ENCODE measurements around the gene PUS1. TPM values are rescaled to one million over a fixed set of nuclear protein-coding genes. Genes with fewer than 3 reads are reported as not detected.

PUS1 gene
- total and polyA plus RNA-seq, 2 of the 4 experiments (the other 2 are of a cell fraction) = 14.0 to 36.7 TPM

- H4K20me1 ChIP-seq (ENCODE audit: insufficient read depth, low read length) = peaks cover 3% of the 10 kb centered on the region
- H3K56ac ChIP-seq (ENCODE audit: extremely low read depth, insufficient read depth, low read length) = no peak overlapping the region
- H3K4me1 ChIP-seq (ENCODE audit: control insufficient read depth, insufficient read depth, low read length) = peaks cover 4% of the 10 kb centered on the region
- H2AFZ ChIP-seq (replicated peaks; ENCODE audit: low read length, poor library complexity) = no peak overlapping the region
- H4K8ac ChIP-seq (ENCODE audit: low read depth in 2 of 2, low read length in 2 of 2) = no peak overlapping the region
- WGBS, 2 experiments (ENCODE audit: extremely low coverage in 2 of 2, insufficient read length in 1 of 2) = 97% methylated on average over 11 of the region's 17 CpGs; no CpG with 5 or more reads in 1 of the 2 experiments
- ChIA-PET POLR2A (ENCODE audit: unreplicated experiment) (no interaction called here), CTCF (interaction anchor here (1.0 kb wide), 1 partner anchor 20 kb away, joined by 3 read pairs; no protein-coding TSS in a partner anchor)
- H3K36me3 ChIP-seq (ENCODE audit: control insufficient read depth, insufficient read depth, low read length) = peaks cover 40% of the 10 kb centered on the region
- dilution Hi-C loops (cut with HindIII; ENCODE audit: low sequenced_read_pairs, unreplicated experiment) = no loop called here
- TF ChIP-seq USF2 (IDR thresholded peaks at IDR 0.05; ENCODE audit: low read depth, low read length) (no peak), SMC3 (IDR thresholded peaks at IDR 0.05; ENCODE audit: low read depth, low read length) (no peak), BHLHE40 (IDR thresholded peaks at IDR 0.05; ENCODE audit: low read depth, low read length) (no peak), POLR2A (IDR thresholded peaks at IDR 0.05; ENCODE audit: low read depth, low read length) (no peak), RCOR1 (IDR thresholded peaks at IDR 0.05; ENCODE audit: insufficient replicate concordance, low read length) (no peak), MAFK (IDR thresholded peaks at IDR 0.05; ENCODE audit: low read depth, low read length) (no peak), CHD1 (IDR thresholded peaks at IDR 0.05; ENCODE audit: low read depth, low read length) (no peak), RFX5 (IDR thresholded peaks at IDR 0.05; ENCODE audit: low read depth, low read length) (no peak), RAD21 (IDR thresholded peaks at IDR 0.05; ENCODE audit: low read length) (no peak), FOS (IDR thresholded peaks at IDR 0.05; ENCODE audit: low read depth, low read length) (no peak), MAZ (IDR thresholded peaks at IDR 0.05; ENCODE audit: borderline replicate concordance, low read depth, low read length) (no peak), NFE2L2 (IDR thresholded peaks at IDR 0.05; ENCODE audit: low read depth, low read length) (no peak), ELK1 (IDR thresholded peaks at IDR 0.05; ENCODE audit: borderline replicate concordance, low read depth, low read length) (no peak), MXI1 (IDR thresholded peaks at IDR 0.05; ENCODE audit: borderline replicate concordance, low read depth, low read length) (no peak), CTCF (conservative IDR thresholded peaks at IDR 0.05; ENCODE audit: low read depth, low read length) (no peak), CEBPB (IDR thresholded peaks at IDR 0.05; ENCODE audit: low read depth, low read length) (no peak)
- peaks cover 25 to 42% of the 10 kb centered on the region in 2 experiments for H3K79me1 ChIP-seq (ENCODE audit: low read depth in 1 of 2, low read length in 2 of 2)
- no peak overlapping the region for H3K14ac ChIP-seq (replicated peaks; ENCODE audit: low read depth, low read length)
- H4K5ac ChIP-seq (ENCODE audit: low read depth, low read length) = no peak overlapping the region
- no peaks in the 10 kb centered on the region for H3K27me3 ChIP-seq (ENCODE audit: control insufficient read depth, insufficient read depth, low read length)
- DNase-seq (no peak), ATAC-seq (ENCODE audit: low read depth) (no peak)
- intact Hi-C loops (cut with micrococcal nuclease) = no loop called here
- BruUV-seq (replicated peaks) = no TSS peak
- H2BK5ac ChIP-seq (ENCODE audit: low read depth, low read length, poor library complexity, severe bottlenecking) = no peak overlapping the region
- H3K9me1 ChIP-seq (ENCODE audit: insufficient read depth, low read length) = peaks cover 3% of the 10 kb centered on the region; the same call in 1 of the 2 replicates
- no peak overlapping the region for H2BK15ac ChIP-seq (ENCODE audit: low read depth, low read length)
- H4K91ac ChIP-seq (ENCODE audit: insufficient read depth, low read depth, low read length) = no peak overlapping the region
- H3K4me2 ChIP-seq (ENCODE audit: low read depth, low read length) = no peak overlapping the region
- no peak overlapping the region for H3K27ac ChIP-seq (ENCODE audit: insufficient read depth, low read length)
- no peak overlapping the region for H2BK120ac ChIP-seq (ENCODE audit: low read depth, low read length)
- H3K23ac ChIP-seq (ENCODE audit: low read depth, low read length) = no peak overlapping the region
- in situ Hi-C loops (cut with MboI; ENCODE audit: low sequenced_read_pairs) = no loop called here
- H2BK20ac ChIP-seq (ENCODE audit: low read depth, low read length) = no peak overlapping the region
- H3K9me3 ChIP-seq (ENCODE audit: control insufficient read depth, insufficient read depth, low read length) = no peaks in the 10 kb centered on the region
- no peak overlapping the region for H3K4me3 ChIP-seq (ENCODE audit: insufficient read depth, low read depth, low read length)
- no peak overlapping the region for H3K4ac ChIP-seq (ENCODE audit: low read depth, low read length)
- H3K9ac ChIP-seq (ENCODE audit: low read depth, low read length) = no peak overlapping the region
- H2AK5ac ChIP-seq (ENCODE audit: low read depth, low read length) = no peak overlapping the region
- no peak overlapping the region for H2AK9ac ChIP-seq (replicated peaks; ENCODE audit: low read depth, low read length, poor library complexity)
- no peak overlapping the region for H3K18ac ChIP-seq (ENCODE audit: low read depth, low read length)
Measured at GRCh38 chr12:131982041-131982440, 53.0 kb downstream of the PUS1 start.

Measured in IMR-90 (cell line).